HepG2 (cell line): ENCODE measurements around the gene ZBTB1. TPM values are rescaled to one million over a fixed set of nuclear protein-coding genes. Genes with fewer than 3 reads are reported as not detected.

Source experiments
- FOXA1 ChIP-seq, 2 experiments: fragments of 450-650 bp in 1 of 2; sonication (generic) in 1 of 2; formaldehyde crosslinking in 1 of 2; IDR thresholded peaks; 2 replicates each; pipeline versions ENCODE4 v1.4.0 to v1.6.1; 2016 to 2020; ENCODE audit warnings: missing genetic modification reagents in 1 of 2
- GFI1 ChIP-seq: sonication (generic); formaldehyde crosslinking; IDR thresholded peaks from 2 replicates; pipeline ENCODE4 v1.5.0; 2020; ENCODE audit warnings: missing genetic modification reagents, mild to moderate bottlenecking, borderline replicate concordance
- KAT2B ChIP-seq: fragments of 150-350 bp; IDR thresholded peaks from 2 replicates; pipeline ENCODE4 v1.6.1; 2014; ENCODE audit warnings: low read depth, low read length, borderline replicate concordance
- PHF20 ChIP-seq: sonication (generic); formaldehyde crosslinking; IDR thresholded peaks from 2 replicates; pipeline ENCODE4 v1.5.0; 2020; ENCODE audit warnings: mild to moderate bottlenecking, missing genetic modification reagents
- POLR2G ChIP-seq: fragments of 200-400 bp; formaldehyde crosslinking; IDR thresholded peaks from 2 replicates; pipeline ENCODE4 v1.6.1; 2018; ENCODE audit warnings: mild to moderate bottlenecking, low read depth, low read length, moderate library complexity
- PTBP1 ChIP-seq: fragments of 200-400 bp; formaldehyde crosslinking; IDR thresholded peaks from 2 replicates; pipeline ENCODE4 v1.6.1; 2018; ENCODE audit warnings: low read length, low read depth; ENCODE audit not compliant: poor library complexity, severe bottlenecking
- RAD21 ChIP-seq: fragments of 450-650 bp; formaldehyde crosslinking; IDR thresholded peaks from 2 replicates; pipeline ENCODE4 v1.5.0; 2020; ENCODE audit warnings: mild to moderate bottlenecking
- TFDP1 ChIP-seq: IDR thresholded peaks from 2 replicates; pipeline ENCODE4 v1.6.1; 2016; ENCODE audit warnings: missing compliant biosample characterization, missing genetic modification reagents, borderline replicate concordance
- TRIM24 ChIP-seq: sonication (generic); formaldehyde crosslinking; IDR thresholded peaks from 2 replicates; pipeline ENCODE4 v1.8.0; 2022; ENCODE audit warnings: mild to moderate bottlenecking, missing genetic modification reagents
- XRCC5 ChIP-seq: fragments of 200-400 bp; formaldehyde crosslinking; optimal IDR thresholded peaks from 2 replicates; pipeline ENCODE3; 2017; ENCODE audit warnings: mild to moderate bottlenecking, low read length
- ZBTB7B ChIP-seq: sonication (generic); formaldehyde crosslinking; IDR thresholded peaks from 2 replicates; pipeline ENCODE4 v1.4.0; 2020; ENCODE audit warnings: missing genetic modification reagents
- ZFP36 ChIP-seq: fragments of 150-350 bp; IDR thresholded peaks from 2 replicates; pipeline ENCODE4 v1.6.1; 2018; ENCODE audit warnings: borderline replicate concordance, low read length, low read depth; ENCODE audit not compliant: partially characterized antibody
- ZNF225 ChIP-seq: sonication (generic); formaldehyde crosslinking; IDR thresholded peaks from 2 replicates; pipeline ENCODE4 v1.4.0; 2020; ENCODE audit warnings: mild to moderate bottlenecking, missing genetic modification reagents
- ZNF549 ChIP-seq: sonication (generic); formaldehyde crosslinking; IDR thresholded peaks from 2 replicates; pipeline ENCODE4 v1.5.0; 2020; ENCODE audit warnings: missing genetic modification reagents
- ZNF569 ChIP-seq: sonication (generic); formaldehyde crosslinking; IDR thresholded peaks from 2 replicates; pipeline ENCODE4 v1.5.0; 2020; ENCODE audit warnings: mild to moderate bottlenecking, missing genetic modification reagents, moderate library complexity, borderline replicate concordance
- ZNF672 ChIP-seq: sonication (generic); formaldehyde crosslinking; IDR thresholded peaks from 2 replicates; pipeline ENCODE4 v1.8.1; 2022; ENCODE audit warnings: missing genetic modification reagents
- ZNF776 ChIP-seq: sonication (generic); formaldehyde crosslinking; IDR thresholded peaks from 2 replicates; pipeline ENCODE4 v1.4.0; 2020; ENCODE audit warnings: mild to moderate bottlenecking, missing genetic modification reagents
- ZSCAN30 ChIP-seq: sonication (generic); formaldehyde crosslinking; IDR thresholded peaks from 2 replicates; pipeline ENCODE4 v1.5.0; 2020; ENCODE audit warnings: mild to moderate bottlenecking, missing genetic modification reagents
- polyA plus RNA-seq, 8 experiments: library from polyadenylated mRNA; depleted of rRNA in 3 of 8; stranded (reverse) in 7 of 8; unstranded in 1 of 8; fragments of >200 nt; fragmentation: Illumina TruSeq in 4 of 8; extraction: Trizol in 4 of 8; gene quantifications; 2 replicates each; pipeline versions ENCODE4 v1.2.1 to v1.2.3, GENCODE V29; 2011 to 2016; ENCODE audit warnings: low read depth in 4 of 8, missing spikeins in 1 of 8, mixed read lengths in 1 of 8; ENCODE audit not compliant: insufficient read depth in 1 of 8
- total RNA-seq, 5 experiments: library from RNA; depleted of rRNA; stranded (reverse); fragments of >200 nt; fragmentation: Illumina TruSeq; extraction: Trizol; gene quantifications; 2 replicates each; pipeline ENCODE4 v1.2.3, GENCODE V29; 2016; ENCODE audit warnings: low read depth in 1 of 5
- TF ChIP-seq, protein P1 (sequence below): sonication (generic); formaldehyde crosslinking; IDR thresholded peaks from 2 replicates; pipeline ENCODE4 v1.4.0; 2020; ENCODE audit warnings: missing genetic modification reagents
- TF ChIP-seq, protein P2 (sequence below): sonication (generic); formaldehyde crosslinking; IDR thresholded peaks from 2 replicates; pipeline ENCODE4 v1.4.0; 2020; ENCODE audit warnings: missing genetic modification reagents
- TF ChIP-seq, protein P3 (sequence below): sonication (generic); formaldehyde crosslinking; IDR thresholded peaks from 2 replicates; pipeline ENCODE4 v1.4.0; 2020; ENCODE audit warnings: mild to moderate bottlenecking, missing genetic modification reagents, borderline replicate concordance

ZBTB1 gene
- total and polyA plus RNA-seq, 2 of the 13 experiments (the other 11 are each of a cell fraction or from before 2014, with no cell fraction given): 18.8 to 22.6 TPM

GRCh38 chr14:64504310-64504896 lies at the start of gene ZBTB1 (continued):
- TF ChIP-seq TFDP1 (CRISPR knock-in tag) (no peak), ZNF776 (CRISPR knock-in tag) (no peak), ZFP36 (no peak), TRIM24 (no peak), KAT2B (no peak), XRCC5 (no peak), ZNF549 (CRISPR knock-in tag) (no peak), RAD21 (CRISPR knock-in tag) (peak; percentile 24; the same call in 1 of the 2 replicates), POLR2G (peak; percentile 71), PHF20 (no peak; the same call in 1 of the 2 replicates), ZNF569 (no peak), ZNF672 (no peak), FOXA1 (IDR thresholded peaks at IDR 0.05) (no peak), FOXA1 (CRISPR knock-in tag; IDR thresholded peaks at IDR 0.05) (peak; percentile 84), PTBP1 (no peak), ZNF225 (peak; percentile 28; the same call in 1 of the 2 replicates), ZBTB7B (CRISPR knock-in tag) (peak; percentile 42), GFI1 (CRISPR knock-in tag) (0 out of 2 replicates have a peak, but pooled peaks have one; percentile 64), ZSCAN30 (CRISPR knock-in tag) (no peak)
- TF ChIP-seq, protein P1, sequence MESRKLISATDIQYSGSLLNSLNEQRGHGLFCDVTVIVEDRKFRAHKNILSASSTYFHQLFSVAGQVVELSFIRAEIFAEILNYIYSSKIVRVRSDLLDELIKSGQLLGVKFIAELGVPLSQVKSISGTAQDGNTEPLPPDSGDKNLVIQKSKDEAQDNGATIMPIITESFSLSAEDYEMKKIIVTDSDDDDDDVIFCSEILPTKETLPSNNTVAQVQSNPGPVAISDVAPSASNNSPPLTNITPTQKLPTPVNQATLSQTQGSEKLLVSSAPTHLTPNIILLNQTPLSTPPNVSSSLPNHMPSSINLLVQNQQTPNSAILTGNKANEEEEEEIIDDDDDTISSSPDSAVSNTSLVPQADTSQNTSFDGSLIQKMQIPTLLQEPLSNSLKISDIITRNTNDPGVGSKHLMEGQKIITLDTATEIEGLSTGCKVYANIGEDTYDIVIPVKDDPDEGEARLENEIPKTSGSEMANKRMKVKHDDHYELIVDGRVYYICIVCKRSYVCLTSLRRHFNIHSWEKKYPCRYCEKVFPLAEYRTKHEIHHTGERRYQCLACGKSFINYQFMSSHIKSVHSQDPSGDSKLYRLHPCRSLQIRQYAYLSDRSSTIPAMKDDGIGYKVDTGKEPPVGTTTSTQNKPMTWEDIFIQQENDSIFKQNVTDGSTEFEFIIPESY (CRISPR knock-in tag): no peak
- TF ChIP-seq, protein P2, sequence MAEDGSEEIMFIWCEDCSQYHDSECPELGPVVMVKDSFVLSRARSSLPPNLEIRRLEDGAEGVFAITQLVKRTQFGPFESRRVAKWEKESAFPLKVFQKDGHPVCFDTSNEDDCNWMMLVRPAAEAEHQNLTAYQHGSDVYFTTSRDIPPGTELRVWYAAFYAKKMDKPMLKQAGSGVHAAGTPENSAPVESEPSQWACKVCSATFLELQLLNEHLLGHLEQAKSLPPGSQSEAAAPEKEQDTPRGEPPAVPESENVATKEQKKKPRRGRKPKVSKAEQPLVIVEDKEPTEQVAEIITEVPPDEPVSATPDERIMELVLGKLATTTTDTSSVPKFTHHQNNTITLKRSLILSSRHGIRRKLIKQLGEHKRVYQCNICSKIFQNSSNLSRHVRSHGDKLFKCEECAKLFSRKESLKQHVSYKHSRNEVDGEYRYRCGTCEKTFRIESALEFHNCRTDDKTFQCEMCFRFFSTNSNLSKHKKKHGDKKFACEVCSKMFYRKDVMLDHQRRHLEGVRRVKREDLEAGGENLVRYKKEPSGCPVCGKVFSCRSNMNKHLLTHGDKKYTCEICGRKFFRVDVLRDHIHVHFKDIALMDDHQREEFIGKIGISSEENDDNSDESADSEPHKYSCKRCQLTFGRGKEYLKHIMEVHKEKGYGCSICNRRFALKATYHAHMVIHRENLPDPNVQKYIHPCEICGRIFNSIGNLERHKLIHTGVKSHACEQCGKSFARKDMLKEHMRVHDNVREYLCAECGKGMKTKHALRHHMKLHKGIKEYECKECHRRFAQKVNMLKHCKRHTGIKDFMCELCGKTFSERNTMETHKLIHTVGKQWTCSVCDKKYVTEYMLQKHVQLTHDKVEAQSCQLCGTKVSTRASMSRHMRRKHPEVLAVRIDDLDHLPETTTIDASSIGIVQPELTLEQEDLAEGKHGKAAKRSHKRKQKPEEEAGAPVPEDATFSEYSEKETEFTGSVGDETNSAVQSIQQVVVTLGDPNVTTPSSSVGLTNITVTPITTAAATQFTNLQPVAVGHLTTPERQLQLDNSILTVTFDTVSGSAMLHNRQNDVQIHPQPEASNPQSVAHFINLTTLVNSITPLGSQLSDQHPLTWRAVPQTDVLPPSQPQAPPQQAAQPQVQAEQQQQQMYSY: no peak
- TF ChIP-seq, protein P3, sequence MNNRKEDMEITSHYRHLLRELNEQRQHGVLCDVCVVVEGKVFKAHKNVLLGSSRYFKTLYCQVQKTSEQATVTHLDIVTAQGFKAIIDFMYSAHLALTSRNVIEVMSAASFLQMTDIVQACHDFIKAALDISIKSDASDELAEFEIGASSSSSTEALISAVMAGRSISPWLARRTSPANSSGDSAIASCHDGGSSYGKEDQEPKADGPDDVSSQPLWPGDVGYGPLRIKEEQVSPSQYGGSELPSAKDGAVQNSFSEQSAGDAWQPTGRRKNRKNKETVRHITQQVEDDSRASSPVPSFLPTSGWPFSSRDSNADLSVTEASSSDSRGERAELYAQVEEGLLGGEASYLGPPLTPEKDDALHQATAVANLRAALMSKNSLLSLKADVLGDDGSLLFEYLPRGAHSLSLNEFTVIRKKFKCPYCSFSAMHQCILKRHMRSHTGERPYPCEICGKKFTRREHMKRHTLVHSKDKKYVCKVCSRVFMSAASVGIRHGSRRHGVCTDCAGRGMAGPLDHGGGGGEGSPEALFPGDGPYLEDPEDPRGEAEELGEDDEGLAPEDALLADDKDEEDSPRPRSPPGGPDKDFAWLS: no peak
